ENCODE measurements around the gene FEV. TPM values are rescaled to one million over a fixed set of nuclear protein-coding genes. Genes with fewer than 3 reads are reported as not detected.

FEV gene
- total and polyA plus RNA-seq, 11 donors, result not detected

GRCh38 chr2:218964041-218964771 lies 20.8 kb downstream of the FEV start:
- Histone ChIP-seq H3K36me3 (no peaks in the 10 kb centered on the region), H3K4me3 (no peak overlapping the region), H3K9me3 (no peaks in the 10 kb centered on the region), H3K27me3 (peaks cover 43 to 83% (median 65%) of the 10 kb centered on the region in 9 donors), H3K4me1 (peaks cover 0 to 18% (median 3%) of the 10 kb centered on the region in 12 donors), H3K27ac (no peak overlapping the region)
- TF ChIP-seq POLR2A (IDR thresholded peaks at IDR 0.05) (no peak), CTCF (IDR thresholded peaks at IDR 0.05) (no peak)
- DNase-seq (no peak), ATAC-seq (no peak)
- WGBS, 4 donors, result 34 to 51% (median 41%) methylated on average over 5 of the region's 5 CpGs
- intact Hi-C loops (cut with DNase I), result no loop called here

GRCh38 chr2:218963601-218964000 lies 21.4 kb downstream of the FEV start:
- Histone ChIP-seq H3K36me3 (no peaks in the 10 kb centered on the region), H3K4me3 (no peak overlapping the region), H3K27me3 (peaks cover 44 to 89% (median 71%) of the 10 kb centered on the region in 9 donors), H3K9me3 (no peaks in the 10 kb centered on the region), H3K27ac (no peak overlapping the region), H3K4me1 (peaks cover 0 to 20% (median 3%) of the 10 kb centered on the region in 12 donors)
- 11 to 19% (median 15%) methylated on average over 5 of the region's 5 CpGs for WGBS, 4 donors
- TF ChIP-seq CTCF (IDR thresholded peaks at IDR 0.05), result no peak
- TF ChIP-seq POLR2A (IDR thresholded peaks at IDR 0.05), result no peak
- ATAC-seq (no peak), DNase-seq (no peak)
- intact Hi-C loops (cut with DNase I), result no loop called here

GRCh38 chr2:218962859-218963492 lies 22.0 kb downstream of the FEV start:
- intact Hi-C loops (cut with DNase I), result no loop called here
- peak; percentile 30 to 74 (median 52) for ATAC-seq
- H3K4me1 ChIP-seq, result peaks cover 0 to 20% (median 3%) of the 10 kb centered on the region in 12 donors
- H3K27ac ChIP-seq, result no peak overlapping the region
- H3K4me3 ChIP-seq, result peak overlapping the region in 3 of 12 donors; percentile 4 to 17 (median 15)
- 1 to 2% (median 1%) methylated on average over 39 to 42 of the region's 42 CpGs for WGBS, 4 donors
- peak; percentile 41 to 82 (median 72) for DNase-seq
- H3K36me3 ChIP-seq, result no peaks in the 10 kb centered on the region
- peaks cover 44 to 95% (median 75%) of the 10 kb centered on the region in 9 donors for H3K27me3 ChIP-seq
- H3K9me3 ChIP-seq, result no peaks in the 10 kb centered on the region
- no peak for TF ChIP-seq POLR2A (IDR thresholded peaks at IDR 0.05)
- TF ChIP-seq CTCF (IDR thresholded peaks at IDR 0.05), result no peak
